WTC11 (cell line): ENCODE data around the gene MYO1H. TPM values are rescaled to one million over a fixed set of nuclear protein-coding genes. Genes with fewer than 3 reads are reported as not detected.

Experiments used
- ATAC-seq: fragments of 200-7000 bp; cut with Tn5 transposase; 2 replicates; pipeline ENCODE4 v1.10.0; 2021; ENCODE audit warnings: mild to moderate bottlenecking, moderate library complexity
- CTCF ChIA-PET: fragments of 300-600 bp; sonication (Branson Sonifier 250); formaldehyde crosslinking; loops from one replicate; lab custom pipeline; 2021; ENCODE audit warnings: antibody characterized with exemption; lab: Charles Lee
- POLR2A ChIA-PET: fragments of 350-600 bp; sonication (Branson Sonifier 250); formaldehyde crosslinking; loops from one replicate; lab custom pipeline; 2021; ENCODE audit warnings: antibody characterized with exemption; lab: Charles Lee
- DNase-seq: peaks from one replicate; pipeline ENCODE4 v3.0.0; 2021; ENCODE audit warnings: low spot score
- H3K27ac Mint-ChIP-seq: 2 replicates; pipeline ENCODE4 v1.8.0; 2021; ENCODE audit warnings: mixed read lengths
- H3K27me3 Mint-ChIP-seq: 2 replicates; pipeline ENCODE4 v1.8.0; 2021; ENCODE audit warnings: low read depth, mild to moderate bottlenecking, moderate library complexity, mixed read lengths
- H3K36me3 Mint-ChIP-seq: 2 replicates; pipeline ENCODE4 v1.8.0; 2021; ENCODE audit warnings: mixed read lengths
- H3K4me1 Mint-ChIP-seq: 2 replicates; pipeline ENCODE4 v1.8.0; 2022; ENCODE audit warnings: mixed read lengths
- H3K4me3 Mint-ChIP-seq: 2 replicates; pipeline ENCODE4 v1.8.0; 2021; ENCODE audit warnings: mild to moderate bottlenecking, moderate library complexity, mixed read lengths
- H3K9me3 Mint-ChIP-seq: 2 replicates; pipeline ENCODE4 v1.8.0; 2021; ENCODE audit warnings: mixed read lengths
- ATF1 ChIP-seq: sonication (generic); formaldehyde crosslinking; IDR thresholded peaks from 2 replicates; pipeline ENCODE4 v1.8.1; 2023; ENCODE audit warnings: mild to moderate bottlenecking, moderate library complexity, missing genetic modification reagents
- FOXJ3 ChIP-seq: sonication (generic); formaldehyde crosslinking; IDR thresholded peaks from 2 replicates; pipeline ENCODE4 v1.9.0; 2021; ENCODE audit warnings: missing genetic modification reagents, mild to moderate bottlenecking, borderline replicate concordance
- FOXK1 ChIP-seq: sonication (generic); formaldehyde crosslinking; IDR thresholded peaks from 2 replicates; pipeline ENCODE4 v1.8.0; 2022; ENCODE audit warnings: mild to moderate bottlenecking, moderate library complexity, missing genetic modification reagents
- FOXP4 ChIP-seq: sonication (generic); formaldehyde crosslinking; IDR thresholded peaks from 2 replicates; pipeline ENCODE4 v1.8.0; 2022; ENCODE audit warnings: mild to moderate bottlenecking, missing genetic modification reagents
- IRF1 ChIP-seq: sonication (generic); formaldehyde crosslinking; IDR thresholded peaks from 2 replicates; pipeline ENCODE4 v1.8.0; 2023; ENCODE audit warnings: missing genetic modification reagents
- IRF2 ChIP-seq: sonication (generic); formaldehyde crosslinking; IDR thresholded peaks from 2 replicates; pipeline ENCODE4 v1.8.0; 2022; ENCODE audit warnings: low read depth, missing genetic modification reagents, borderline replicate concordance
- JAZF1 ChIP-seq: fragments of 250-450 bp; sonication (Bioruptor Pico); IDR thresholded peaks from 2 replicates; pipeline ENCODE4 v1.9.0; 2021; ENCODE audit warnings: moderate library complexity, mild to moderate bottlenecking, inconsistent platforms
- NR1H2 ChIP-seq: sonication (generic); formaldehyde crosslinking; IDR thresholded peaks from 2 replicates; pipeline ENCODE4 v1.9.0; 2021; ENCODE audit warnings: mild to moderate bottlenecking, moderate library complexity, missing genetic modification reagents
- TEAD4 ChIP-seq: sonication (generic); formaldehyde crosslinking; IDR thresholded peaks from 2 replicates; pipeline ENCODE4 v1.8.0; 2022; ENCODE audit warnings: mild to moderate bottlenecking, missing genetic modification reagents
- USF1 ChIP-seq: sonication (generic); formaldehyde crosslinking; IDR thresholded peaks from 2 replicates; pipeline ENCODE4 v1.8.0; 2022; ENCODE audit warnings: mild to moderate bottlenecking, missing genetic modification reagents
- ZNF121 ChIP-seq: sonication (generic); formaldehyde crosslinking; IDR thresholded peaks from 2 replicates; pipeline ENCODE4 v1.8.0; 2023; ENCODE audit warnings: missing genetic modification reagents
- ZNF416 ChIP-seq: fragments of 250-450 bp; sonication (Bioruptor Pico); IDR thresholded peaks from 2 replicates; pipeline ENCODE4 v1.9.0; 2021; ENCODE audit warnings: mild to moderate bottlenecking, inconsistent platforms
- ZNF532 ChIP-seq: fragments of 250-450 bp; sonication (Bioruptor Pico); IDR thresholded peaks from 2 replicates; pipeline ENCODE4 v1.9.0; 2021; ENCODE audit warnings: mild to moderate bottlenecking, borderline replicate concordance
- ZNF671 ChIP-seq: fragments of 250-450 bp; sonication (Bioruptor Pico); IDR thresholded peaks from 2 replicates; pipeline ENCODE4 v1.8.0; 2021; ENCODE audit warnings: mild to moderate bottlenecking
- ZSCAN18 ChIP-seq: fragments of 250-450 bp; sonication (Bioruptor Pico); IDR thresholded peaks from 2 replicates; pipeline ENCODE4 v2.1.2; 2022; ENCODE audit warnings: mild to moderate bottlenecking, moderate library complexity
- total RNA-seq: library from RNA; stranded (reverse); gene quantifications from 3 replicates; pipeline ENCODE4 v1.2.3, GENCODE V29; 2021
- TF ChIP-seq, protein P1 (sequence below): fragments of 250-450 bp; sonication (Bioruptor Pico); IDR thresholded peaks from 2 replicates; pipeline ENCODE4 v1.9.0; 2021; ENCODE audit warnings: mild to moderate bottlenecking

Gene MYO1H
- total RNA-seq, 1 experiment from 2014 or later: 0.44 TPM

DNA sequence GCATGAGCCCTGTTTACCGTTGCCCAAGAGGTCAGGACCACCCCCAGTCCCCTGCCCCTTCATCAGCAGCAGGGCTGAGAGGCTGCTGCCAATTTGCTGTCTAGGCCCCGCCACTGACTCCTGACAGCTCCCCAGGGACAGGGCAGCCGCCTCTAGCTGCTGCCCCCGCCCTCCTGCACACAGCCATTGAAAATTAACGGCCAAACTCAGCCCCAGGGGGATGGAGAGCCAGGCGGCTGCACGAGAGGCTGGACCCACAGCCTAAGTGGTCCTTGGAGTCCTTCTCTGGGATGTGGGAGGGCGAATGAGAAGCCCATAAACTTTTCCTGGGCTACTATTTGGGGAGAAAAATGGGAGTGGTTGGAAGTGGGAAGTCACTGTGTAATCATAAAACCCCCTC lies 43.2 kb upstream of the MYO1H start (continued):
- TF ChIP-seq ATF1 (CRISPR knock-in tag): no peak
- TF ChIP-seq ZNF671 (CRISPR knock-in tag): no peak
- TF ChIP-seq, protein P1, sequence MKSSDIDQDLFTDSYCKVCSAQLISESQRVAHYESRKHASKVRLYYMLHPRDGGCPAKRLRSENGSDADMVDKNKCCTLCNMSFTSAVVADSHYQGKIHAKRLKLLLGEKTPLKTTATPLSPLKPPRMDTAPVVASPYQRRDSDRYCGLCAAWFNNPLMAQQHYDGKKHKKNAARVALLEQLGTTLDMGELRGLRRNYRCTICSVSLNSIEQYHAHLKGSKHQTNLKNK: no peak

- H3K27ac Mint-ChIP-seq: no peak overlapping the region
- ChIA-PET CTCF (interaction anchor here (1.4 kb wide), 1 partner anchor 8 kb away, joined by 3 read pairs; no protein-coding TSS in a partner anchor), POLR2A (no interaction called here)
- peaks cover 43% of the 10 kb centered on the region for H3K27me3 Mint-ChIP-seq
- DNase-seq (no peak), ATAC-seq (no peak)
- H3K36me3 Mint-ChIP-seq: 0 out of 2 replicates have a peak, but pooled peaks cover 1% of the 10 kb centered on the region
- no peak for TF ChIP-seq ZSCAN18 (CRISPR knock-in tag)
- no peak for TF ChIP-seq FOXK1 (CRISPR knock-in tag)
- TF ChIP-seq, protein P1: no peak
- TF ChIP-seq IRF1 (CRISPR knock-in tag): no peak
- TF ChIP-seq FOXJ3 (CRISPR knock-in tag): no peak
- no peak for TF ChIP-seq NR1H2 (CRISPR knock-in tag)
- no peak for TF ChIP-seq ZNF121 (CRISPR knock-in tag)
- no peak for TF ChIP-seq ZNF416 (CRISPR knock-in tag)
- TF ChIP-seq IRF2 (CRISPR knock-in tag): no peak
- TF ChIP-seq ZNF671 (CRISPR knock-in tag): no peak
- TF ChIP-seq ZNF532: no peak
- no peak for TF ChIP-seq USF1 (CRISPR knock-in tag)
- no peak for TF ChIP-seq FOXP4 (CRISPR knock-in tag)
- no peak for TF ChIP-seq TEAD4
- no peak for TF ChIP-seq JAZF1 (CRISPR knock-in tag)
- H3K4me3 Mint-ChIP-seq: no peak overlapping the region
- peaks cover 16% of the 10 kb centered on the region for H3K4me1 Mint-ChIP-seq
- no peaks in the 10 kb centered on the region for H3K9me3 Mint-ChIP-seq
Measured at GRCh38 chr12:109305547-109305946, 42.2 kb upstream of the MYO1H start.
